ENCODE results near the gene CFAP46. TPM values are rescaled to one million over a fixed set of nuclear protein-coding genes. Genes with fewer than 3 reads are reported as not detected.
"Not testable (repeated sequence)": the region's sequence is repeated elsewhere in the genome, so short reads cannot be mapped to it uniquely, and the experiment has no call there.

CFAP46 gene
- total and polyA plus RNA-seq, 2 of the 8 experiments (the other 6 are each of a cell fraction or from before 2014, with no cell fraction given) = 2.6 to 4.8 TPM

- FAIRE-seq; H3K9me3 ChIP-seq (ENCODE audit: insufficient read depth in 2 of 2, low read depth in 1 of 2, low read length in 1 of 2); CTCF ChIA-PET (ENCODE audit: partially characterized antibody); H4K8ac ChIP-seq (ENCODE audit: extremely low read depth, insufficient read depth, low read length); H3K9ac ChIP-seq (replicated peaks in 1 of 4; ENCODE audit: extremely low read depth in 1 of 4, low read depth in 3 of 4, low read length in 3 of 4); H3K79me2 ChIP-seq (ENCODE audit: control insufficient read depth in 1 of 2, insufficient read depth in 2 of 2, low read length in 2 of 2); DNase-seq (ENCODE audit: low read depth in 1 of 2, low spot score in 2 of 2); POLR2A ChIA-PET (ENCODE audit: partially characterized antibody); H3K27me3 ChIP-seq (replicated peaks in 1 of 4; ENCODE audit: control insufficient read depth in 3 of 4, extremely low read depth in 1 of 4, insufficient read depth in 3 of 4, low read length in 3 of 4); H4K91ac ChIP-seq (replicated peaks; ENCODE audit: insufficient read length, low read length); H2BK20ac ChIP-seq (ENCODE audit: low read length); H3K56ac ChIP-seq (replicated peaks; ENCODE audit: insufficient read length, low read depth, low read length); H3K4me1 ChIP-seq (replicated peaks in 1 of 4; ENCODE audit: control insufficient read depth in 3 of 4, insufficient read depth in 4 of 4, low read length in 3 of 4); H3K4me2 ChIP-seq (ENCODE audit: insufficient read depth in 1 of 2, low read depth in 2 of 2, low read length in 2 of 2); H2BK12ac ChIP-seq (ENCODE audit: low read depth, low read length); H2AK5ac ChIP-seq (ENCODE audit: low read depth, low read length); H2AFZ ChIP-seq (ENCODE audit: low read length); H4K5ac ChIP-seq (ENCODE audit: insufficient read length, low read depth, low read length); H3K36me3 ChIP-seq (ENCODE audit: control insufficient read depth in 2 of 4, insufficient read depth in 4 of 4, low read length in 3 of 4); H3K18ac ChIP-seq (ENCODE audit: extremely low read depth, low read length); H3K27ac ChIP-seq (ENCODE audit: low read depth, low read length); H3K79me1 ChIP-seq (ENCODE audit: low read depth, low read length); H3K14ac ChIP-seq (ENCODE audit: insufficient read length); H4K20me1 ChIP-seq (replicated peaks in 1 of 2; ENCODE audit: control insufficient read depth in 1 of 2, insufficient read depth in 2 of 2, low read length in 2 of 2); H3K4ac ChIP-seq (replicated peaks; ENCODE audit: insufficient read length, low read depth, low read length); H3K4me3 ChIP-seq (ENCODE audit: extremely low read depth in 1 of 4, insufficient read depth in 2 of 4, low read depth in 3 of 4, low read length in 4 of 4); H3K23ac ChIP-seq (ENCODE audit: insufficient read length); H2BK120ac ChIP-seq (replicated peaks; ENCODE audit: low read depth, low read length); H2BK5ac ChIP-seq (ENCODE audit: low read depth, low read length): not testable (repeated sequence)
- 0 out of 2 replicates have a peak overlapping the region, but pooled peaks have one; percentile 29 for H2BK15ac ChIP-seq (ENCODE audit: low read length)
- peaks cover 10% of the 10 kb centered on the region for H3K23me2 ChIP-seq (ENCODE audit: low read depth, low read length)
- WGBS, 2 experiments (ENCODE audit: extremely low coverage in 1 of 2, insufficient coverage in 1 of 2, insufficient read length in 1 of 2, insufficient replicate concordance in 2 of 2, low coverage in 1 of 2, low lambda C conversion rate in 2 of 2, missing lambda C conversion rate in 1 of 2) = 93% methylated on average over 37 of the region's 43 CpGs; no CpG with 5 or more reads in 1 of the 2 experiments
Observed at GRCh38 chr10:132964707-132965410, 22.5 kb upstream of the CFAP46 start.
